Muscle layer of colon (tissue), 2 donors: Measurements from ENCODE around the gene NPPB.

ENCODE experiments used
- H3K27ac ChIP-seq: one replicate; pipeline ENCODE4 v1.7.0; 2013; ENCODE audit warnings: low read depth, mild to moderate bottlenecking, low read length, moderate library complexity
- H3K27me3 ChIP-seq, 2 donors: one replicate each; pipeline ENCODE4 v1.7.0; 2013; ENCODE audit warnings: low read length in 2 of 2, mild to moderate bottlenecking in 2 of 2; ENCODE audit not compliant: insufficient read depth in 2 of 2, control insufficient read depth in 1 of 2
- H3K36me3 ChIP-seq: one replicate; pipeline ENCODE4 v1.7.0; 2013; ENCODE audit warnings: mild to moderate bottlenecking, low read length; ENCODE audit not compliant: insufficient read depth
- H3K4me1 ChIP-seq: one replicate; pipeline ENCODE4 v1.7.0; 2013; ENCODE audit warnings: mild to moderate bottlenecking, low read length; ENCODE audit not compliant: insufficient read depth
- H3K4me3 ChIP-seq, 2 donors: one replicate each; pipeline ENCODE4 v1.7.0; 2013; ENCODE audit warnings: low read length in 2 of 2, low read depth in 1 of 2, mild to moderate bottlenecking in 1 of 2, moderate library complexity in 1 of 2
- H3K9ac ChIP-seq: one replicate; pipeline ENCODE4 v1.7.0; 2013; ENCODE audit warnings: low read length
- H3K9me3 ChIP-seq: one replicate; pipeline ENCODE4 v1.7.0; 2013; ENCODE audit warnings: mild to moderate bottlenecking, low read length
- donor health status: abdominal sarcoma.
- donor health status: Adenocarcinoma of cecum.

The NPPB gene

GRCh38 chr1:11822091-11822490 is 36.7 kb downstream of the NPPB start:
- Histone ChIP-seq H3K4me1 (no peaks in the 10 kb centered on the region), H3K27me3 (no peaks in the 10 kb centered on the region), H3K9ac (no peak overlapping the region), H3K36me3 (peaks cover 76% of the 10 kb centered on the region), H3K9me3 (no peaks in the 10 kb centered on the region), H3K4me3 (no peak overlapping the region), H3K27ac (no peak overlapping the region)

DNA sequence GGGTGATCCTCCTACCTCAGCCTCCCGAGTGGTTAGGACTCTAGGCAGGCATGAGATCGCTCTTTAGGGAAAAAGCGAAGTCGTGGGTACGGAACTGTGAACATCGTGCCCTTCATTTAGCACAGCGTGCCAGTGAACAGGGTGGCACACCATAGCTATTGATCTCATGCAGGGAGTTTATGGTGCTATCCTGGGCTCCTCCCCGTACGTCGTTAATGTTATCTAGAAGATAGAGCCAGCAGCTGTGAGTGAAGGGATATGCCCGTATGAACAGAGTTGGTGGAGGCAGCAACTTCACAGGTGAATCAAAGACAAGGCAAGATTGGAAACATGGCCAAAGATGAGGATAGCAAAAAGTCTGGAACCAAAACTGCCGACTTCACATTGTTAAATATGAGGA is 41.6 kb downstream of the NPPB start:
- Histone ChIP-seq H3K9me3 (no peaks in the 10 kb centered on the region), H3K27me3 (no peaks in the 10 kb centered on the region), H3K36me3 (peaks cover 59% of the 10 kb centered on the region), H3K9ac (no peak overlapping the region), H3K4me3 (no peak overlapping the region), H3K4me1 (no peaks in the 10 kb centered on the region), H3K27ac (no peak overlapping the region)

DNA sequence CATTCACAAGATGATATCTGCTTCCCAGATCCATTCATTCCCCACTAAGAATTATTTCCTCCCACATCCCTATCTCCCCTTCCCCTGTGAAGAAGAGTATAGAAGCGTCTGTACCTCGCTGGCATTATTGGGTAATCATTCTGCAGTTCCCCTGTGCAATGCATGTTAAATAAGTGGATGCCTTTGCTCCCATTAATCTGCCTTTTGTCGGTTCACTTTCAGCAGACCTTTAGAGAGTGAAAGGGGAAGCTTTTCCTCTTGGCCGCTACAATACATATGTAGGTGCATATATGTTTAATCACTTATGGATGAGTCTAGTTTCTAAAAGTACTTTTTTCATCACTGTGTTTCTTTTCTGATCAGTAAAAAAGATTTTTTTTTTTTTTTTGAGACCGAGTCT is 45.7 kb downstream of the NPPB start:
- Histone ChIP-seq H3K27ac (no peak overlapping the region), H3K9me3 (no peaks in the 10 kb centered on the region), H3K36me3 (peaks cover 47% of the 10 kb centered on the region), H3K4me3 (no peak overlapping the region), H3K27me3 (no peaks in the 10 kb centered on the region), H3K4me1 (no peaks in the 10 kb centered on the region), H3K9ac (no peak overlapping the region)
